ENCODE results near the gene PTPRR. TPM values are rescaled to one million over a fixed set of nuclear protein-coding genes. Genes with fewer than 3 reads are reported as not detected.

PTPRR gene
- total RNA-seq, 1 donor from 2014 or later = 1.4 TPM

- H4K20me1 ChIP-seq (ENCODE audit: insufficient read depth, low read length) = no peaks in the 10 kb centered on the region
- no peak for DNase-seq (ENCODE audit: low read depth)
- H3K4me1 ChIP-seq (ENCODE audit: insufficient read depth, low read length) = no peaks in the 10 kb centered on the region
- Mint-ChIP-seq H3K4me1 (ENCODE audit: low read depth, unreplicated experiment) (peaks cover 7% of the 10 kb centered on the region), H3K36me3 (ENCODE audit: low read depth, unreplicated experiment) (no peaks in the 10 kb centered on the region), H3K27ac (ENCODE audit: unreplicated experiment) (no peak overlapping the region), H3K4me3 (ENCODE audit: unreplicated experiment) (no peak overlapping the region), H3K9me3 (ENCODE audit: unreplicated experiment) (peaks cover 3% of the 10 kb centered on the region), H3K27me3 (ENCODE audit: low read depth, unreplicated experiment) (no peaks in the 10 kb centered on the region)
- no peak overlapping the region for H3K27ac ChIP-seq (ENCODE audit: low read depth, low read length)
- no peak overlapping the region for H2AFZ ChIP-seq (ENCODE audit: low read depth, low read length)
- no peaks in the 10 kb centered on the region for H3K9me3 ChIP-seq (ENCODE audit: insufficient read depth, low read depth, low read length)
- no peak for FAIRE-seq
- no peak overlapping the region for H3K9ac ChIP-seq (ENCODE audit: low read length)
- H3K36me3 ChIP-seq (ENCODE audit: insufficient read depth, low read length) = no peaks in the 10 kb centered on the region
- no peaks in the 10 kb centered on the region for H3K27me3 ChIP-seq (ENCODE audit: insufficient read depth, low read length)
- no peak for TF ChIP-seq EZH2 (IDR thresholded peaks at IDR 0.05; ENCODE audit: insufficient read depth, low read length)
- no peak for TF ChIP-seq CTCF (IDR thresholded peaks at IDR 0.05; ENCODE audit: insufficient read depth, low read depth, low read length)
- H3K4me3 ChIP-seq (ENCODE audit: insufficient read depth, low read depth, low read length) = no peak overlapping the region
- H3K4me2 ChIP-seq (ENCODE audit: low read length) = no peak overlapping the region
- H3K79me2 ChIP-seq (ENCODE audit: insufficient read depth, low read length) = no peaks in the 10 kb centered on the region
These were observed 41.8 kb upstream of the PTPRR start for GRCh38 chr12:70962226-70962794.

DNA sequence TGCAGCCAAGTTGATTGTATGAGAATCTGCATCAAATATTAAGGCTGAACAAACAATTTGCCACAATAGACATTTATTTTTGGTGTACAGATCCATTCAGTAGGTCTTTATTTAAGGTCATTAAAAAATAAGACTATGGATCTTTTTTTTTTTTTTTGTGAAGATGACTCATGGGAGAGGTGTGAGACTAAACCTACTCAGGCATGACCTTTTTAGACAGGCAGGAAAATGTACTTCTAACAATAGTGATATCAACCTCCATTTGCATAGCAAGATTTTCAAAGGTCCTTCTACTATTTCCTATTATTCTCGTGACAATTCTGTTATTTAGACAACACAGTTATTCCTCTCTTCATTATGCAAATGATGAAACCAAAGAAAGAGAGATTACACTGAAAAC lies 39.9 kb upstream of the PTPRR start:
- Histone ChIP-seq H3K27me3 (ENCODE audit: insufficient read depth, low read length) (no peaks in the 10 kb centered on the region), H3K27ac (ENCODE audit: low read depth, low read length) (no peak overlapping the region), H2AFZ (ENCODE audit: low read depth, low read length) (no peak overlapping the region), H3K36me3 (ENCODE audit: insufficient read depth, low read length) (no peaks in the 10 kb centered on the region), H3K4me1 (ENCODE audit: insufficient read depth, low read length) (no peaks in the 10 kb centered on the region), H4K20me1 (ENCODE audit: insufficient read depth, low read length) (no peaks in the 10 kb centered on the region), H3K9ac (ENCODE audit: low read length) (no peak overlapping the region), H3K79me2 (ENCODE audit: insufficient read depth, low read length) (no peaks in the 10 kb centered on the region), H3K4me3 (ENCODE audit: insufficient read depth, low read depth, low read length) (no peak overlapping the region), H3K4me2 (ENCODE audit: low read length) (no peak overlapping the region), H3K9me3 (ENCODE audit: insufficient read depth, low read depth, low read length) (no peaks in the 10 kb centered on the region)
- H3K36me3 Mint-ChIP-seq (ENCODE audit: low read depth, unreplicated experiment) = no peaks in the 10 kb centered on the region
- no peak overlapping the region for H3K27ac Mint-ChIP-seq (ENCODE audit: unreplicated experiment)
- H3K9me3 Mint-ChIP-seq (ENCODE audit: unreplicated experiment) = peaks cover 3% of the 10 kb centered on the region
- H3K4me1 Mint-ChIP-seq (ENCODE audit: low read depth, unreplicated experiment) = peaks cover 7% of the 10 kb centered on the region
- TF ChIP-seq CTCF (IDR thresholded peaks at IDR 0.05; ENCODE audit: insufficient read depth, low read depth, low read length) (no peak), EZH2 (IDR thresholded peaks at IDR 0.05; ENCODE audit: insufficient read depth, low read length) (no peak)
- DNase-seq (ENCODE audit: low read depth) = no peak
- no peak for FAIRE-seq
- no peak overlapping the region for H3K4me3 Mint-ChIP-seq (ENCODE audit: unreplicated experiment)
- no peaks in the 10 kb centered on the region for H3K27me3 Mint-ChIP-seq (ENCODE audit: low read depth, unreplicated experiment)

- no peaks in the 10 kb centered on the region for H3K4me1 ChIP-seq (ENCODE audit: insufficient read depth, low read length)
- no peaks in the 10 kb centered on the region for H3K36me3 ChIP-seq (ENCODE audit: insufficient read depth, low read length)
- Mint-ChIP-seq H3K27me3 (ENCODE audit: low read depth, unreplicated experiment) (no peaks in the 10 kb centered on the region), H3K36me3 (ENCODE audit: low read depth, unreplicated experiment) (no peaks in the 10 kb centered on the region), H3K27ac (ENCODE audit: unreplicated experiment) (no peak overlapping the region), H3K4me1 (ENCODE audit: low read depth, unreplicated experiment) (no peaks in the 10 kb centered on the region), H3K4me3 (ENCODE audit: unreplicated experiment) (no peak overlapping the region), H3K9me3 (ENCODE audit: unreplicated experiment) (no peaks in the 10 kb centered on the region)
- no peak overlapping the region for H3K4me2 ChIP-seq (ENCODE audit: low read length)
- no peak for TF ChIP-seq CTCF (IDR thresholded peaks at IDR 0.05; ENCODE audit: insufficient read depth, low read depth, low read length)
- TF ChIP-seq EZH2 (IDR thresholded peaks at IDR 0.05; ENCODE audit: insufficient read depth, low read length) = no peak
- DNase-seq (ENCODE audit: low read depth) = no peak
- H3K27ac ChIP-seq (ENCODE audit: low read depth, low read length) = no peak overlapping the region
- no peak overlapping the region for H3K4me3 ChIP-seq (ENCODE audit: insufficient read depth, low read depth, low read length)
- no peaks in the 10 kb centered on the region for H3K27me3 ChIP-seq (ENCODE audit: insufficient read depth, low read length)
- H2AFZ ChIP-seq (ENCODE audit: low read depth, low read length) = no peak overlapping the region
- H3K9ac ChIP-seq (ENCODE audit: low read length) = no peak overlapping the region
- H3K9me3 ChIP-seq (ENCODE audit: insufficient read depth, low read depth, low read length) = no peaks in the 10 kb centered on the region
- FAIRE-seq = no peak
- H4K20me1 ChIP-seq (ENCODE audit: insufficient read depth, low read length) = no peaks in the 10 kb centered on the region
- H3K79me2 ChIP-seq (ENCODE audit: insufficient read depth, low read length) = no peaks in the 10 kb centered on the region
These were observed 34.9 kb upstream of the PTPRR start for GRCh38 chr12:70955415-70955814.
